T-helper 2 cell treated with Interferon-gamma antibody and Interleukin-4, amounts not matched to agents 100 ng/mL and 5 ng/mL, for 36 hours (primary cell): ENCODE data around the gene CYP2J2. TPM values are rescaled to one million over a fixed set of nuclear protein-coding genes. Genes with fewer than 3 reads are reported as not detected.
"Not testable (repeated sequence)": the region's sequence is repeated elsewhere in the genome, so short reads cannot be mapped to it uniquely, and the experiment has no call there.

Source experiments
- intact Hi-C: fragments of 100-400 bp; cut with micrococcal nuclease; formaldehyde crosslinking; loops from one replicate; pipeline ENCODE4 v1.15.1; 2023
- total RNA-seq: library from RNA; stranded (reverse); gene quantifications from 2 replicates; pipeline ENCODE4 v1.2.3, GENCODE V29; 2022

CYP2J2 gene, protein sequence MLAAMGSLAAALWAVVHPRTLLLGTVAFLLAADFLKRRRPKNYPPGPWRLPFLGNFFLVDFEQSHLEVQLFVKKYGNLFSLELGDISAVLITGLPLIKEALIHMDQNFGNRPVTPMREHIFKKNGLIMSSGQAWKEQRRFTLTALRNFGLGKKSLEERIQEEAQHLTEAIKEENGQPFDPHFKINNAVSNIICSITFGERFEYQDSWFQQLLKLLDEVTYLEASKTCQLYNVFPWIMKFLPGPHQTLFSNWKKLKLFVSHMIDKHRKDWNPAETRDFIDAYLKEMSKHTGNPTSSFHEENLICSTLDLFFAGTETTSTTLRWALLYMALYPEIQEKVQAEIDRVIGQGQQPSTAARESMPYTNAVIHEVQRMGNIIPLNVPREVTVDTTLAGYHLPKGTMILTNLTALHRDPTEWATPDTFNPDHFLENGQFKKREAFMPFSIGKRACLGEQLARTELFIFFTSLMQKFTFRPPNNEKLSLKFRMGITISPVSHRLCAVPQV
- total RNA-seq = 1.0 and 1.1 TPM in 2 replicates

DNA sequence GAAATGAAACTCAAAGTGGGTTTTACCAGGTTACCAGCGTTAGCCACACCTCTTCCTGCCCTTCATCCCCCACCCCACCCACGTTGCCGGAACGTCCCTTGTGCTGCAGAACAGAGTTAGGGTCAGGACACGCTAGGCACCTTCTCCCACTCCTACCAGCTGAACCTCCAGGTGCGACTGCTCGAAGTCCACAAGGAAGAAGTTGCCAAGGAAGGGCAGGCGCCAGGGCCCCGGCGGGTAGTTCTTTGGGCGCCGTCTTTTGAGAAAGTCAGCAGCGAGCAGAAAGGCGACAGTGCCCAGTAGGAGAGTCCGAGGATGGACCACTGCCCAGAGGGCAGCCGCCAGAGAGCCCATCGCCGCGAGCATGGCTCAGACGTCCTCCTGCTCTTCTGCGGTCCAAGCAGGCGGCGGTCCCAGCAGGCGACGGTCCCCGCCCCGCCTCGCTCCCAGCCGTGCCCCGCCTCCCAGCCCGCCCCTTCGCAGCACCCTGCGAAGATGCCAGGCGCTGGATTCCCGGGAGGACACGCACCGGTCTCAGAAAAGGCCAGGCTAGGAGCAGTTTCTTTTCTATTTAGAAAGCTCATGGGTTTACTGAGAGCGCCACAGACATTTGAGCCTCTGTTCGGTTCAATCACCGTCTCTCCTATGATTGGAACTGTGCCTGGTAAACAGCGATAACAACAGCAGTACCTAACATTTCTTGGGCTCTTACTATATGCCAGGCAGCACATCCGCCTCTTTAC lies at the start of gene CYP2J2:
Gene CYP2J2 (minus strand): TSS at position 393 of the 743 bp plus-strand sequence. CDS start 27 bp downstream, at position 366.
- intact Hi-C loops = no loop called here

DNA sequence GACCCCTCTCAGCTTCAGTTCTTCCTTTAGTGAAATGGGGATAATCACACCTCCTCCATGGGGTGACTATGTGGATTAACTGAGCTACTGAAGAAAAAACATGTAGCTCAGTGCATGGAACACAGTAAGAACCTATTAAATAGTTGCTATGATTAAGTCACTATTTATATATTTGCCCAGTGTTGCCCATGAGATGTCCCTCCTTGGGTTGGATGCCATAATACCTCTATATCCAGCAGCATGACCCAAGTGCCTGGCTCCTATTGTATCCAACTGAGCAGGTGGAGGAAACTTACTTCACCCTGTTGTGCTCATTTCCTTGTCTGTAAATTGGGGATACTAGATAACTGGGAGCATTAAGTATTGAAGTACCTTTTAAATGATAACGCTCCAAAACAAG lies 47.1 kb upstream of the CYP2J2 start:
- intact Hi-C loops = loop anchor here (5.0 kb wide), 1 partner anchor 1069 kb away; no protein-coding TSS in a partner anchor

DNA sequence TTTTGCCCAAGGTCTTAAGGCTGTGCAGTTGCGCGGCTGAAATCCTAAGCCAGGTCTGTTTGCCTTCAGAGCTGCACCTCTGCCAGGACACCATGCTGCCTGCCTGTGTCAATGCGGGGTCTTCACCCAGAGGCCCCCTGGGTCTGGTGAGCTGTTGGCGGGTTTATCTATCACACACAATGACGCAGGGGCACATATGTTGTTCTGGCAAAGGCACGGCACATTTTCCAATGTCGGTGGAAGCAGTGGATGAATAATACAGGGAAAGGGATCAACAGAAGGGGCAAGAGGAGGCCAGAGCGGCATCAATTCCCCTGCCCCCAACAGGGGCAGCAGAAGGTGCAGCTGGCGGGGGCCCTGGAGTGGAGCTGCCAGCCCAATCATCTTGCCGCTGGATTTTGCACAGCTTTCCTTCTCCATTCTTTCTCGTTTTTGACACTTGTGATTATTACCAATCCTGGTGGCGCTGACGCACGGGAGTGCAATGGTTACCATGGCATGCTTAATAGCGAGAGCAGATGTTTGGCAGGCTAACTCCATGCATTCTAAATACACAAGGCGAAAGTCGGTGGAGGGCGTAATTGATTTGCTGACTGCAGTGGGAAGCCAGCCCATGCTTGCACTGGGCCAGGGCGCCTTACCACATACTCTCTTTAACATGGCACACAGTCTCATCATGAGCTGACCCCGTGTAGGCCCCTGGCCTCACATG lies 45.8 kb upstream of the CYP2J2 start:
- intact Hi-C loops = loop anchor here (5.0 kb wide), 1 partner anchor 1070 kb away; no protein-coding TSS in a partner anchor

DNA sequence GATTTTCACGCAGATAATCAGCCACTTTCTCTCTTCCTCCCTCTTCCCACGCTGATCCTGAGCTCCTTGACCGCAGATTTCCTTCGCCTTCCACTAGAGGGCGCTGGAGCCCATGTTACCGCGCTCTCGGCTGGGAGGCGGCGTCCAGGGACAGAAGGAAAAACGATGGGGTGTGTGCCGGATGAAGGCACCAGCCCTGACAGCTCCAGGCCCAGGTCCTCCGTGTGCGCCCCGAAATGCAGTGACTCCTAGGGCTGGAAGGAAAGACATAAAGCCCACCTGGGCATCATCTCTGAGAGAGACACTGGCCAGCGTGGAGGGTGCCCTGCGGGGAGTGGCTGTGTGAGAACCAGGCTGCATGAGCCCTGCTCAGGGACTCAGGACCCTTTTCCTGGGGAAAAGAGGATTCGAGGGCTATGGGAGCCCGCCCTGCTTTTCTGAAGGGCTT lies 44.9 kb upstream of the CYP2J2 start:
- intact Hi-C loops = loop anchor here (5.0 kb wide), 1 partner anchor 1071 kb away; no protein-coding TSS in a partner anchor

DNA sequence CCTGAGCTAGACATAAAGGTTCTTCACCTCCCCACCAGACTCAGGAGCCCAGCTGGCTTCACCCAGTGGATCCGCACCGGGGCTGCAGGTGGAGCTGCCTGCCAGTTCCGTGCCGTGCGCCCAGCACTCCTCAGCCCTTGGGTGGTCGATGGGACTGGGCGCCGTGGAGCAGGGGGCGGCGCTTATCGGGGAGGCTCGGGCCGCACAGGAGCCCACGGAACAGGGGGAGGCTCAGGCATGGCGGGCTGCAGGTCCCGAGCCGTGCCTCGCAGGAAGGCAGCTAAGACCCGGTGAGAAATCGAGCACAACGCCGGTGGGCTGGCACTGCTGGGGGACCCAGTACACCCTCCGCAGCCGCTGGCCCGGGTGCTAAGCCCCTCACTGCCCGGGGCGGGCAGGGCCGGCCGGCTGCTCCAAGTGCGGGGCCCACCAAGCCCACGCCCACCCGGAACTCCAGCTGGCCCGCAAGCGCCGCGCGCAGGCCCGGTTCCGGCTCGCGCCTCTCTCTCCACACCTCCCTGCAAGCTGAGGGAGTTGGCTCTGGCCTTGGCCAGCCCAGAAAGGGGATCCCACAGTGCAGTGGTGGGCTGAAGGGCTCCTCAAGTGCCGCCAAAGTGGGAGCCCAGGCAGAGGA lies 43.1 kb upstream of the CYP2J2 start:
- intact Hi-C loops = loop anchor here (5.0 kb wide), 1 partner anchor 1073 kb away; no protein-coding TSS in a partner anchor

DNA sequence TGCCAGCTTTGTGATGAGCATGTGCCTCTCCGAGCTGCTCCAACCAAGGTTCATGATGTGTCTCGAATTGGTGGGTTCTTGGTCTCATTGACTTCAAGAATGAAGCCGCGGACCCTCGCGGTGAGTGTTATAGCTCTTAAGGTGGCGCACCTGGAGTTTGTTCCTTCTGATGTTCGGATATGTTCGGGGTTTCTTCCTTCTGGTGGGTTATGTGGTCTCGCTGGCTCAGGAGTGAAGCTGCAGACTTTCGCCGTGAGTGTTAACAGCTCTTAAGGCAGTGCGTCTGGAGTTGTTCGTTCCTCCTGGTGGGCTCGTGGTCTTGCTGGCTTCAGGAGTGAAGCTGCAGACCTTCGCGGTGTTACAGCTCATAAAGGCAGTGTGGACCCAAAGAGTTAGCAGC lies 42.2 kb upstream of the CYP2J2 start:
- intact Hi-C loops = not testable (repeated sequence)

DNA sequence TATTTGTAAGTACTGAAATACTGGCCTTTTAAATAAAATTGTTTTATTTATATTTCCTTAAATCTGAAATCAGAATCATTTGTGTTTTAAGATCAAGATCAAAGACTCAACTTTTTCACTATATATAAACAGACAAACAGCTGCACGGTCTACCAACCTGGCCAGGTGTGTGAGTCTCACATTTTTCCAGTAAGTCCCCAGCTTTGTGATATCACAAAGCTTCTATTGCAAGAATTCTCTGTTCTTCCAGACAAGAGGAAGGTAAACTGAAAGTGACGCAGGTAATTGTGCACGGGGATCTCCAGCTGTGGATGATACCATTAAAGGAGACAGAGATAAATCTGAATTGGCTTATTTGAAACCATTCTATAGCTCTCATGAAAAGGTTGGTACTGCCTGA lies 41.2 kb upstream of the CYP2J2 start:
- intact Hi-C loops = no loop called here

DNA sequence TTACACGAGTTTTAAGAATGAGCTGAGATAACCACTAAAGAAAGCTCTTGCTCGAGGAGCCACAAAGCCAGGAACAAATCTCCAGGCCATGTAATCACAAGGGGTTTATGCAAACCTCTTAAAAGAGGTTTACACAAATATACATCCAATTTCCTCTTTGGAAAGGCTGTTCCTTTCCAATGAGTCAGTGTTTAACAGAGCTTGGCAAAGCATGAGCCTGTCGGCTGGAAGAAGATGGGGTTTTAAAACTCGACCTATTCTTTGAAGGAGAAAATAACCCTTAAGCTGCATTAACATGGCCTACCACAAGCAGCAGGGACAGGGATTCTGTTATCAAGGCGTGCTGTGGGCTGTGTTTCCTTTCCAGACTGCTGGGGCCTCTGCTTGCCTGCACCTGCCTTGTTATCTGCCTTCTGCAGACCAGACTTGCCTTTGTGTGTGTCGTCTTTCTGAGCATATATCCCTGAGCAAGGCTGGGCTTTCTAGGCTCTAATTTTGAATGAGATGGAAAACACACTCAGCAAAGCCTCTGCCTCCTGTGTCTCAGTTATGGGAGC lies 40.6 kb upstream of the CYP2J2 start:
- intact Hi-C loops = no loop called here

DNA sequence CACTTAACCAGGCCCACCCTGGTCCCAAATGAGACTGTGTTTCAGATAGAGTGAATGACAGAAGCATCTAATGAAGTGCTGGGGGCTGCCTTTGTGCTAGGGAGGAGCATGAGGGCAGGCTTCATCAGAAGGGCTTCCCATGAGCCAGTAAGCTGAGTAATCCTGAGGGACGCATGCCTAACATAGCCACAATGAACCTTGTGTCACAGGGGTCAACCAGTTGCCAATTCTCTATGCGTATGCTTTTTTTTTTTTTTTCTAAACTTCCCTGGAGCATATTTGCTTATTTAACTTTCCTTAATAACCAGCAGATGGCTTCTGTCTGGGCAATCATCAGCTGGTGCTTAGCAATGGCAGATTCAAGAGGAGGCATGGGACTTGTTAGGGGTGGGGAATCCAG lies 25.5 kb upstream of the CYP2J2 start:
- intact Hi-C loops = no loop called here

DNA sequence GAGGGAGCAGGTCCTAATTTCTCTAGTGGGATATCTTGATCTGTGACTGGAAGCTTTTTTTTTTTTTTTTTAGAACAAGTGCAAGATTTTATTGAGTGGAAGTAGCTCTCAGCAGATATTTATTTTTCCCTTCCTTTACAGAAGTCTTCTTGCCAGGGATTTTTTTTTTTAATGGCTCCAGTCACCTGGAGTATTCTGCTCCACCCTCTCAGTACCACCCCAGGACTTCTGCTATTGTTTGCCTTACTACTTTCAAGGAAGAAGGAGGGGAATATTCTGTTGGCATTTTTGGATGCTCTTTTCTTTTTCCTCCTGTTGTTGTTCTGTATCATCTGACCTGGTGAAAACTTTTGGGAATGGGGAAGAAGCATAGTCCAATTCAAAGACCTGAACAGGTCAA lies 23.1 kb upstream of the CYP2J2 start:
- intact Hi-C loops = no loop called here

DNA sequence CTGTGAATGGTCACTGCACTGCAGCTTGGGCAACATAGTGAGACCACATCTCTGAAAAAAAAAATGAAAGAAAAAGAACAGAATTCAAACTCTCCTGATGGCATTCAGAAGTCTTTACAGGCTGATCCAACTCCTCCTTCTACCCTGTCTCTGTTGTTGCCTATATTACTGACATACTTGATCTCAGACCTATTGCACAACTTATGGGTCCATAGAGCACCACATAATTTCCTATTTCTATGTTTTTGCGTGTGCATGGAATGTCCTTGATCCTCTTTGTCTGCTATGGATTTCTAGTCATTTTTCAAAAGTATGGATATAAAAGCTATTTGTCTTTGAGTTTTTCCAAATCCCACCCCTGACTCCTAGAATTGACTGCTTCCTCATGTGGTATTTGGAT lies 22.4 kb upstream of the CYP2J2 start:
- intact Hi-C loops = no loop called here

DNA sequence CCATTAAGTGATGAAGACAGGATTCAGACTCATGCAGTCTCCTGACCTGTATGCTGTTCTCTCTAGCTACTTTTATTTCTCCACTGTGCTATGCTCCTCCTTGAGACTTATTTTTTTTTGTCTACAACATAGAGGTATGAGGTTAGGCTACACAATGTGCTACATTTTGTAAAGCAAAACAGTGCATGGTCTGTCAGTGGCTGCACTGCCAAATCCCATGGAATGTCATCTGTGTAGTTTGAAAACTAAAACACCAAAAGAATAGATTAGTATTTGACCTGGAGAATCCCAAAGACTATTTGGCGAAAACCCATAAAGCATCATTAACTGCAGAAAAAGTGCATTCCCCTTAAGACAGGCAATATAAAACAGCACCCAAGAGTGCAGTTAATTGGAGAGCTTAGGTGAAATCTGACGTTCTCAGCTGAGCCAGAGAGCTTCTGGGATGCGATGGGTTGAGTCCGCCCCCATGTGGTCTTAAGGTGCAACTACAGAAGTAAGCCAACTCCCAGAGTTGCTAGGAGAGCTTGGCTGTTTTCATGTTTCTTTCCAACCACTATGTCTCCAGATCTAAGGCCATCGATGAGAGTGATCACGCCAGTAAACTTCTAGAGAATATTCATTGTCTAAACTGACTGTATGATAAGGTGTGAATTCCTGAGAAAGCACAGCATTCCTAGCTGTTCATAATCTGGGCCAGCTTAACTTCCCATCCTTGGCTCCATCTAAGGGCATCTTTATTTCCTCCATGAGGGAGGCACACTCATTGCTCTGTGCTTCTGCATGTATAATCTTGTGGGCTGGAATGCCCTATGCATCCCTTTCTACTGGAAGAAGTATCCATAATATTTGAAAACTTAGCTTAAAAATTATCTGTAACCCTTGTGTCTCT lies 20.7 kb upstream of the CYP2J2 start:
- intact Hi-C loops = loop anchor here (1.0 kb wide), 2 partner anchors 44 to 68 kb away; no protein-coding TSS in a partner anchor

DNA sequence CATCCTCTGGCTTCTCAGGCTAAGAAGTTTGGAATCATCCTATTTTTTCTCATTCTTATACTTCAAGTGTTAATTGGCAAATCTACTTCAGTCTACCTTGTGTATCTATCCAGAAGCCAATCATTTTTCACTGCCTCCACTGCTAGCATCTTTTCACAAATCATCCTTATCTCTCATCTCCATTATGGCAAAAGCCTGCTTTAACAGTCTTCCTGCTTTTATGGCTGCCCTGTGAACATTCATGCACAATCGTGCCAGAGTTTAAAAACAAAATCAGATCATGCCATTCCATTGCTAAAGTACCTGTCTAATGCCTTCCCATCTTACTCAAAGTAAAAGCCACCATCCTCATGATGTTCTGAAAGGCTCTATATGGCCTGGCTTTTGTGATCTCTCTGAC lies 19.2 kb upstream of the CYP2J2 start:
- intact Hi-C loops = no loop called here

DNA sequence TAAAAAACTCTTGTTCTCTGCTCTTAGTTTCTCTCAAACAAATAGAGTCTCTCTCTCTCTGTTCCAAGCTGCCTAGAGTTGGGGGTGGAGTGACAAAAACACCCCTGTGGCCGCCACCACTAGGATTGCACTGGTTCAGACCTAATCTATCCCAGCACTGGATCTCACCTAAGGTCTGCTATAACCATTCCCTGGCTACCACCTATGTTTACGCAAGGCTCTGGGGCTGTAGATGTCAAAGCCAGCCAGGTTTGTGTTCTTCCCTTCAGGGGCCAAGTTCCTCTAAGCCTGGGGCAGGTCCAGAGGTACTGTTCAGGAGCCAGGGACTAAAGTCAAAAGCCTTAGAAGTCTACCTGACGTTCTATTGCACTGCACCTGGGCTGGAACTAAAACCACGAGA lies 12.8 kb upstream of the CYP2J2 start:
- intact Hi-C loops = no loop called here

DNA sequence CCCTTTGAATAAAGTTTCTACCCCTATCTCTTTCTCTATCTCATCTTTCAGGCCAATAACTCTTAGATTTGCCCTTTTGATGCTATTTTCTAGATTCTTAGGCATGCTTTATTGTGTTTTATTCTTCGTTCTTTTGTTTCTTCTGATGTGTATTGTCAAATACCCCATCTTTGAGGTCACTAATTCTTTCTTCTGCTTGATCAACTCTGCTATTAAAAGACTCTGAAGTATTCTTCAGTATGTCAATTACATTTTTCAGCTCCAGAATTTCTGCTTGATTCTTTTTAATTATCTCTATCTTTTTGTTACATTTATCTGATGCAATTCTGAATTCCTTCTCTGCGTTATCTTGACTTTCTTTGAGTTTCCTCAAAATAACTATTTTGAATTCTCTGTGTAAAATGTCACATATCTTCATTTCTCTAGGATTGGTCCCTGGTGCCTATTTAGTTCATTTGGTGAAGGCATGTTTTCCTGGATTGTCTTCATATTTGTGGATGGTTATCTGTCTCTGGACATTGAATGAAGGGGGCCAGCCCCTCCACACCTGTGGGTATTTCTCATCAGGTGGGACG lies 11.2 kb upstream of the CYP2J2 start:
- intact Hi-C loops = no loop called here

DNA sequence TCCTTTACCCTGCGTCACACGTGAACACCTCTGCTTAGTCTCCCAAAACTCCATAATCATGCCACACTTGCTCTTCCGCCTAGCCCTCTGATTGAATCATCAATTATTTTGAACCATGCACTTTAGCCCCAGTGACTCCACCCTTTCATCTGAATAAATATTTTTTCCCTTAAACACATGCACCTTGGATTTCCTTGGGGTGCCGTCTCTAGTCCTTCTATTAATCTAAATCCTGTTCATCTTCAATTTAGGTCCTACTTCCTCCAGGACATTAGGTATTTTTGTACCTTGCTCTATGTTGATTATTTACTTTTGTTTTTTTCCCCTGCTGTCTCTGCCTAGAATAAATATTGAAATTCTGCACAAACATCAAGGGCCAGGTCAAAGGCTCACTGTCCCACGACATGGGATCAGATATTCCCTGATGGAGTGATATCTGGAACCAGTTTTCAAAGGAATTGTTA lies 9.8 kb upstream of the CYP2J2 start:
- intact Hi-C loops = no loop called here

DNA sequence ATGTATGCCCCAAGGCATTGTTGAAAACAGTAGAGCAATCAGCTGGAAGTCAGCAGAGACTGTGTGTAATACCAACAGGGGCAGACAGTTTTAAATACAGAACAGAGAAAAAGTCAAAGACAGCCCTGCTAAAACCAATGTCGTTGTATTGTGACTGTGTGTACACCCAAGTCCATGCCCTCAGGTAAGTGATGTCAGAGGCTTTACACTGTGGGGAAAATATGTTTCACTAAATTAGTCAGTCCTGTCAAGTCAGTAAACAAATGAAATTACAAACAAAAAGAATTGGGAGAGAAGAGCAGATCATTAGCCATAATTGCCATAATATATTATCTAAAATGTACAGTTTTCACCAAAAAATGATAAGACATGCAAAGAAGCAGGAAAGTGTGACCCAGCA lies 2.4 kb upstream of the CYP2J2 start:
- intact Hi-C loops = no loop called here

DNA sequence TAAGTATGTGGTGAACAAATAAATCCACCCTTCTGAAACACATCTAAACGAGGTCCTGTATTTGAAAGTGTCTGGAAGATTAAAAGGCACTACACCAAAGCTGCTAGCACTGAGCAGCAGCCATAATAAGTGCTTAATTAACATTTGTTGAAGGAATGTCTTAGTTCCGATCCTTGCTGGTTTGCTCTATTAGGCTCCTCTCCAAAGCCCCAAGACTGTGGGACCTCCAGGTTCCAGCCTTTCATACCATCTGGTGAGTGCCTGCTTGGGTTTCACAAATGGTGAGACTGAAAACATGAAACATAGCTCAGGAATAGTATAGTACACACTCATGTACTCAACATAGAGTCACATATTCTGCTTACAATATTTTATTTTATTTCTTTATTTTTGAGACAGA lies 640 bp upstream of the CYP2J2 start:
- intact Hi-C loops = no loop called here

DNA sequence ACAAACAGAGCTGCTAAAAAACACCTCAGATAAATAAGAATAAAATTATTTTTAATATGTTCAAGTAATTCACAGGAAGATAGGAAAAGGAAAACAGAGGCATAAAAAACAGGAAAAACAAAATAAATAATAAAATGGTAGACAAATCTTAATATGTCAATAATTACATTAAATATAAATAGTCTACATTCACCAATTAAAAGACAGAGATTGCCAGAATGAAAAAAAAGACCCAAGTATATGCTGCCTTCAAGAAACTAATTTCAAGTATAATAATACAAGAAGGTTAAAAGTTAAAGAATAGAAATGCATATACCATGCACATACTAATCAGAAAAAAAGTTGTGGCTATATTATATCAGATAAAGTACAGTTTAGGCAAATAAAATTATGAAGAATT lies 1.9 kb downstream of the CYP2J2 start:
- intact Hi-C loops = no loop called here
